HG03565 (cell line): ENCODE results near the gene DCTN3.

Experiments
- ATAC-seq: cut with Tn5 transposase; IDR thresholded peaks from one replicate; pipeline ENCODE4 v1.9.1; 2021; ENCODE audit warnings: mild to moderate bottlenecking, moderate library complexity; ENCODE audit not compliant: unreplicated experiment

The DCTN3 gene

DNA sequence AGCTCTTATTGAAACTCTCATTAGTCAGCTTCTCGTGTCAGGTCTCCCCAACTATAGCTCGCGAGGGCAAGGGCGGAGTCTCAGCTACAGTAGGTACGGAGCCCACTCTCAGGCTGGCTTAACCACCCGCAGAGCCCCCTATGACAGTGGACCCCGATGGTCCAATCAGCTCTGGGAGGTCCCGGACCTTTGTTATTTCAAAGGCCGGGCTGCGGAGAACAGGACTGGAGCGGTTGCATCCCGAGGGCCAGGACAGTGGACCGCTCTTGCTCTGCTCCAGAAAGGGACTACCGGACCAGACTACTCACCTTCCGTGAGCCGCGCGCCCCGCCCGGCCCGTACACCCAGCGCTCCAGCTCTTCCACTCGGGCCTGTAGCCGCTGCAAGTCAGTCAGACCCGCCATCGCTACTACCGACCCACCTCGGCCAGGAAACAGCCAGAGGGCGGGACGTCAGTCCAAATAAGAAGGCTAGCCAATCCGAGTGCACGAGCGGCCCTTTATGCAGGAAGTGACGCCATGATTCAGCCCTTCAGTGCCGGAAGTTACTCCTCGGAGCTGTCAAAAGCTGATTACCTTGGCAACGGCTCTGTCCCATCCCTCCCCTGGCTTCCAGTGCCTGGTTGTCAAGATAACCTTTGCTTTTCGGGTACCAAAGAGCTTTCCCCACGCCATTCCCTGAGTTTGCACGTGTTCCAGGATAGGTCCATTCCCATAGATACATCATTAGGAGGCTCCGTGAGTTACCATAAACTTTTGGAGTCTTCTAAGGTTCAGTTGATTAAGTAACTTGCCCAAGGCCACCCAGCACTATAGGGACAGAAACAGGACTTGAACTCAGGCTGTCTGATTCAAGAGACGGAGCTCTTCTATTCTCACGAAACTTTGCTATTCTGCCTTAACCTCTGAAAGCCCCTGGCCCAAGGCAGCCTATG is at the start of gene DCTN3:
Gene DCTN3 (minus strand): TSS at position 435 of the 934 bp plus-strand sequence. CDS start 31 bp downstream, at position 404.
- peak; percentile 98 for ATAC-seq

DNA sequence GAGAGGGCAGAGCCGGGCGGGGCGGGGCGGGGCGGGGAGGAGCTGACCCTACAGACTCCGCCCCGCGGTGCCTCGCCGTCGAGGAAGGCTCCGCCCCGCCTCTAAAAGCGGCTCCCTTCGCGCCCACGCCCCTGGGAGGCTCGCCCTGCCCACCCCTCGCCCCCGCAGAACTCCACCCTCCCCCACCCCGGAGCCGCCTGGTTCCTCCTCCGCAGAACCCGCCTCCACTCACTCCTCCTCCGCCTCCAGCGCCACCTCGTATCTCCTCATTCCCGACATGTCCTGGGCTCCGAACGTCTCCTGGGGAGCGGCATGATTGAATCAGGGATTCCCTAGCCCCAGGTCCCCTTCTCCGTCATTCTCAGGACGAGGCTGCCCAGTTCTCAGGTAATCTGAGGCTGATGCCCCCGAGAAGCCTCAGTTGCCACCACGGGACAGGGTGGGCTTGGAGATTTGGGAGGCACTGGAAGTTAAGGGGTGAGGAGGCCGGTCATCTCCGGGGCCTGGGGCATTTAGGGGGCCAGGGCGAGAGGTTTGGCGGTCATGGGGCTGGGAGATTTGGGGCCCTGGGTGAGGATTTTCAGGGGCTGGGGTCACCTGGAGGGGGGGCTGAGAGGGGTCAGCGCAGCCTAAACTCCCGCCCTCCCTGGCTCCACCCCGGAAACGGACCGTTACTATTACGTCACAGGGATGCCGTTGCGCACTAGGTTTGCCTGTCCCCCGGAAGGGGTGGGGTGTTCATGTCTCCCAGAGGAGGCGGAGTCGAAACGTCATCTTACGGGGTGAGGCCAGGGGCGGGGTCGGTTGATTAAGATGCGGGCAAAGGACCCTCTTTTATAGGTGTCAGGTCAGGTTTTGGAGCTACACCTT is 45.3 kb upstream of the DCTN3 start:
- ATAC-seq: peak; percentile 47

DNA sequence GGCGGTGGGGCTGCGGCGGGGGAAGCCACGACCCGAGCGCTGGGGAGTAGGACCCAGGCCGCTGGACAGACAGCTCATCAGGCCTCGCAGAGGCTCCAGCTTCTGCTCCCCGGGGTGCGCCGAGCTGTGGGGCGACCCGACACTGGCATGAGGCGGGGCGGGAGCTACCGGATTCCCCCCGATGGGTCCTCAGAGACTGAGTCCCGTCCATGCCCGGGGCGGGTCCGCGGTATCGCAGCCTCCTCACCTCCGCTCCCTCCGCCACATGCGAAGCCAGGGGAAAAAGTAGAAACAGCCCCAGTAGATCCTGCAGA is 44.7 kb upstream of the DCTN3 start:
- no peak for ATAC-seq

DNA sequence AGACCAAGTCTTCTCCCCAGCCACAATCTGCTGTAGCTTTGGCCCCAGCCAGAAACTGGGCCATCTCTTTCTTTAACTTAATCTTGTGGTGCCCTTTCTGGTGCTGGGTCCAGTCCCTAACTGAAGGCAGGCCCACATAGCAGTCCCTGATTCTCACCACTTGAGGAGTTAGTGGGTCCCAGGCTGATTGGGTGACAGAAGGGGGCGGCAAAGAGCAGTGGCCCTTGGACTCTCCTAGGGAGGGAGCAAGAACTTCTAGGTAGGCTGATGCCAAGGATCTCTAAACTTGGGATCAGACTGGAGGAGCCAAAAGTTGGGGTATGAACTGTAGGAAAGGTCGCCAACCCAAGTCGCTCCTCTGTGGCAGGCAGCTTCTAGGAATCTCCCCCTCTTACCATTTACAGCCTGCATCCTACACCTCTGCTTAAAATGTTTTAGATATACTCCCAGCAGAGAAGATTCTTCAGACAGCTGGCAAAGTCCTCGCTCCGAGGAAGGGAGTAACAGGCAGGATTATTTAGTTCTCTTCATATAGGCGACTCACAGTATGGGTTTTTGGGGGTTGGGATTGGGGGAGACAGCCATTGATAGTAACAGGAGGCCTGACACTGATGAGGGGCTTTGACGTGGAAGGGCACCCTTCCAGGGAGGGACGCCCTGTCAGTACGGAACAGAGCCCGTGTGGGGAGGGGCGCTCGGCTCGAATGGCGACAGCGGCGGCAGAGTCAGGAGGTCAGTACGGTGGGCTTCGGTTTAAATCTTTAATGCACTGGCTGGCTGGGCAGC is 44.2 kb upstream of the DCTN3 start:
- no peak for ATAC-seq

DNA sequence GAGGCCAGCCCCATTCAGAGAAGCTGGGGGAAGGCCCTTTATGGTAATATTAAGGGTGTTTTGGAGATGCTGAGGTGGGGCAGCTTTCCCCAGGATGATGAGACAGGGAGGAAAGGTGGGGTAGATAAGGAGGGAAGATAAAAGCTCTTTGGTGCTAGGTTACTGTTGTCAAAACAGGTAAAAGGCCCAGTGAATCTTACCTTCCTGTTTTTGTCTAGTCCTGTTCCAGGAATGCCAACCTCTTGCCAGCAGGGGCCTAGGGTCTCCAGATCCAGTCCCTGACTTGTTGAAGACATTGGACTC is 43.0 kb upstream of the DCTN3 start:
- no peak for ATAC-seq

DNA sequence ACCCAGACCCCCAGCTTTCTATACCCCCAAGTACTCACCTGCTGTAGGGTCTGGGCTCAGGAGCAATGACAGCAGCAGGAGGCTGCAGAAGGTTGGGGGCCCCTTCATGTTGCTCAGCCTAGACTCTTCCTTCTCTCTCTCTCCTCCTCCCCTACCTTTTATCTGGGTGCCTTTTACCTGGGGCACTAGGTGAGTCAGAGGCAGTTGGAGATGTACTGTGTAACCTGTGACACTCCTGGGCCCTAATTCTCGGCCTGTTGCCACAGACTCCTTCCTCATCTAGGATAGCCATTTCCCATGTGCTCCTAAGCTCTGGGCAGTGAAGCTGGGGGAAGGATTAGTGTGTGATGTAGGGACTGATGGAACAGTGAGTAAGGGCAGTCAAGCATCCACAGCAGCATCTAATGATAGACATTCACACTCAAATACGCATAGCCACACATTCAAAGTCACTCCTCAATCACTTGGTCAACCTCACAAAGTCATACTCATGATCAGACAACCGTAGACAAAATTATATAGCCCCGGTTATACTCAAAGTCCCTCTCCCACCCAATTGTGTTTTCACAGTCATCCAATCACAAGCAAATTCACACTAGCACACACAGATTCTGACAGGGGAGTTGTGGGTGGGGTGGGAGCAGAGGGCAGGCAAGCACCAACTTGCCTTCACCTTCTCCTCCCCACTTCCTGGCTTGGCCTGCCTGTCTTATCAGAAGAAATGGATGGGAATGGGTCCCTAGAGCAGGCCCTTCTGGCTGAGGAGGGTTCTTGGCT is 42.4 kb upstream of the DCTN3 start, which contains the start of gene CCL27:
Gene CCL27 (minus strand): TSS at position 132 of the 777 bp plus-strand sequence. CDS start 24 bp downstream, at position 108.
- no peak for ATAC-seq

DNA sequence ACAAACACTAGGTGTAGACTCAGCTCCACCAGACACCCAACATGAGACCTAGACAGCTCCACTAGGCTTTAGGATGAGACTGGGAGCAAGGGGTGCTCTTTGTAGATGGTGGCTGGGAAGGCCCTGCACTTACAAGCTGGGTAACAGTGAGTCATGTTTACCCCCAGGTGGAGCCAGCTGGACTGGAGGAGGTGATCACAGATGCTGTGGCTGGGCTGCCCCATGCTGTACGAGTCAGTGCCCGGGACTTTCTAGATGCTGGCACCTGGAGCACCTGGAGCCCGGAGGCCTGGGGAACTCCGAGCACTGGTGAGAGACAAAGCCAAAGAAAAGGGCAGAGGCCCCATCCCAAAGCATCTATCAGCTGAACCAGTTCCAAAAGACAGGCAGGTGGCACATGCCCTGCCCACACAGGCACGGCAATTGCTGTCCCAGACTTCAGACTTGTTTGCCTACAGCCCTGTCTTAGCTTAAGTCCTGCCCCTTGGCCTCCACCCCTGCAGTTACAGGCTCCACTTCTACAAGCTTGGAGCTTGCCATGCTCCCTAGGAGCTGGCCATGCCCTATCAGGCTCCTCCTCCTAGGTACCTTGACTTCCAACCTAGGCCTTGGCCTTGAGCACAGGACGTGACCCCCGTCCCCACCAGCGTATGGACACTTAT is 39.4 kb upstream of the DCTN3 start:
- ATAC-seq: no peak

DNA sequence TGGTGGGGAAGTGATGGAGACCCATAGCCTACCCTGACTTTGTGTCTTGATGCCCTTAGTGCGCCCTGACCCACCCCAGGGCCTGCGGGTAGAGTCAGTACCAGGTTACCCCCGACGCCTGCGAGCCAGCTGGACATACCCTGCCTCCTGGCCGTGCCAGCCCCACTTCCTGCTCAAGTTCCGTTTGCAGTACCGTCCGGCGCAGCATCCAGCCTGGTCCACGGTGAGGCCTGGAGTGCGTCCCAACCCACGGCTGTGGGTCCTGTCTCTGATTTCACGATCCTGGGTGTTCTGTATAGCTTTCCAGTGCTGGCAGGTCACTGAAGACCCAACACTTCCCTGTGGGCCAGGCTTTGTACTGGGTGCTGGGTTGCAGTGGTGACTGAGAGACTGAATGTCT is 38.2 kb upstream of the DCTN3 start:
- ATAC-seq: no peak

DNA sequence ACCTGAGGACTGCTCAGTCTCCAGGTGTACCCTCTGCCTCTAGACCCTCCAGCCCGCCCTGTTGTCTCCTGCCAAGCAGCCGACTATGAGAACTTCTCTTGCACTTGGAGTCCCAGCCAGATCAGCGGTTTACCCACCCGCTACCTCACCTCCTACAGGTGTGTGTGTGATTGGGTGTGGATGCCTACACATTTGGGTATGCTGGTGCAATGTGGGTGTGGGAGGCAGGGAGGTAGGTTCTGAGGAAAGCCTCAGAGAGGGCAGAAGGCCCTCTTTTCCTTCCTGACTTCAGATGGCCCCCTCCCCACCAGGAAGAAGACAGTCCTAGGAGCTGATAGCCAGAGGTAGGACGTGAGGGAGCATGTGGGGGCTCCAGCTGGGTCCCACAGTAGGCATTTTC is 36.7 kb upstream of the DCTN3 start:
- ATAC-seq: no peak

DNA sequence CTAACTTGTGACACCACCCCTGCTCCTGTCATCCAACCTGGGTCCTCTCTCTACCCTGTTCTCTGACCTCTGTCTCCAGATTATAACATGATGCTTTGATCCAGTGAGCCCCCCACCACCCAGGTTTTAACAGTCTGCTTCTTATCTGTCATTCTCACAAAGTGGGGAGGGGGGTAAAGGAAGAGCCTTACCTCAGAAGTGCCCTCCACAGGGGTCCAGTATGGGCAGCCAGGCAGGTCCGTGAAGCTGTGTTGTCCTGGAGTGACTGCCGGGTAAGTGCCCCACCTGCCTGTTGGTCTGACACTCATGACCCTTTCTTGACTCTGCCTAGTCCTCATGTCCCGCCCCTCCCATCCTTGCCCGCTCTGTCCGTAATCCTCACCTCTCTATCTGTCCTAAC is 35.1 kb upstream of the DCTN3 start:
- no peak for ATAC-seq

DNA sequence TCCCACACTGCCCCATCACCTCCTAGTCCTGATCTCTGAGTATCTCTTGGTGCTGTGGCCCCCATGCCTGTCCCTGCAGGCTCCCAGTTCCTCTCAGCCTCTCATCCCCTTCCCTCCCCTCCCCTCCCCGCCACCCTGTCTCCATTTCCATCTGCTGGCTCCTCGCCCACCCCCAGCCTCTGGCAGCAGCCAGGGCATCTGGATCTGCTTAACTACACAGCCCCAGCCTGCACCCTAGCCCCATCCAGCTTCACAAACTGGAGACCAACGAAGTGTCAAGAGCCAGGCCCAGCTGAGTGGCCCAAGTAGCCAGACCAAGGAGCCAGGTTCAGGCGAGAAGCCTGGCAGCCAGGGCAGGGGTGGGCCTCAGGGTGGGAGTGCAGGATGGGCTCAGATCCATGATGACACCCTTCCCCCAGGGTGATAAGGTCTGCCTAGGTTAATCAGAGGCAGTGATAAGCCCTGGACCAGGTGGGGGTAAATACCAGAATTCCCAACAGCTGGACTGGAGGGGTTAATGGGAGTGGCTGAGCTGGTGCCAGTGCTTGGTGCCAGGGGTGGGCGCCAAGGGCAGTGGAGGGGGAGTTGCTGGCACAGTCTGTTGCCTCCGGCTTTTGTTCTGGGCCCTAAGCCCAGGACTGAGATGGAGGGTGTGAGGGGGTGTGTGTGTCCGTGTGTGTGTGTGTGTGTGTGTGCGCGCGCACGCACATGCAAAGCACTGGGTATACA is 34.2 kb upstream of the DCTN3 start:
- ATAC-seq: no peak

DNA sequence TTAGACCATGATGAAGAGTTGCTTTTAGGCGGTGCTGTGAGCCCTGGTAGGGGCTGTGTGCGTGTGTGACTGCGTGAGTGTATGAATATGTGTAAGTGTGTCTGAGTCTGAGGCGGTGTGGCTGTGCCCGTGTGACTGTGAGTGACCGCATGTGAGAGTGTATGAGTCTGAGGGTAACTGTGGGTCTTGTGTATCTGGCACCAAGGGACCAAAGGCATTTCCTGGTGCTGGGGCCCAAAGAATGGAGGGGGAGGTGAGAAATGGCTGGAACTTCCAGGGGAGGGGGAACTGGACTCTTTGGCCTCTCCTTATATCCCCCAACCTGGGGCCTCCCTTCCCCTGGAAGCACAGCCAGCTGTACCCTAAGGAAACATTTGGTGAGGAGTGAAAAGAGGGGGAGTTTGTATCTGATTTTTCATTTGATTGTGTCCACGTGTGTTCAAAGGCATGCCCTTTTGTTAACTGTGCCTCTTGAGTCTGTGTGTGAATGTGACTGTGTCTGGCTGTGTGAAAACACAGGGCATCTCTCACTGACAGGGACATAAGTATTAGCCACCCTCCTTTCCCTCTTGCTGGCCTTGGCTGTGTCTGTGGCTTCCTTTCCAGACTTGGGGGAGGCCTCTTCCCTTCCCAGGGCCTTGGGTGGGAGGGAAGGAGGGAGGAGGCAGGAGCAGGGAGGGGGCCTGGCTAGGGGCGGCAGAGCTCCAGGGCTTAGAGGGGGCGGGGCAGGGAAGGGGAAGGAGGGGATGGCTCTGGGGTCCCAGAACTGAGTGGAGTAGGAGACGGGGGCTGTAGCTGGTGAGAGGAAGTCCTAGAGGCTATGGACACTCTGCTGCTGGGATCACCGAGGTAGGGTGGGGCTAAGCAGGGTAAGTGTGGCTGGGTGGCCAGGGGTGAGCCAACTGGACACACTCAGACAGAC is 33.1 kb upstream of the DCTN3 start:
- no peak for ATAC-seq

DNA sequence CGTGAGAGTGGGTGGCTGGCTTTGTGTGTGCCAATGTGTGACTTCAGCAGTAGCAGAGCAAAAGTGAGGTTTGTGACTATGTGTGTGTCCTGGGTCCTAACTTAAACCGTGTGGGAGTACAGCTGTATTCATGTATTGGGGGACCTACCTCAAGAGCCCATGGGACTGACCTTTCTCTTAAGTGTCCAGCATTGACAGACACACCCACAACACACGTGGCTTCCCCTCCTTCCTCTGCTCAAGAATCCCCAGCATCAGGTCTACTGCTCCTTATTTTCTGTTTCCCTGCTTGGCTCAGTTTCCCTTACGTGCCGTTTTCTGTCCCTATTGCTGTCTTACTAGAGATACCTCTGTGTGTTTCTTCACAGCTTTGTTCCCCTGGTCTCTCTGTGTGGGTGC is 32.3 kb upstream of the DCTN3 start:
- no peak for ATAC-seq

DNA sequence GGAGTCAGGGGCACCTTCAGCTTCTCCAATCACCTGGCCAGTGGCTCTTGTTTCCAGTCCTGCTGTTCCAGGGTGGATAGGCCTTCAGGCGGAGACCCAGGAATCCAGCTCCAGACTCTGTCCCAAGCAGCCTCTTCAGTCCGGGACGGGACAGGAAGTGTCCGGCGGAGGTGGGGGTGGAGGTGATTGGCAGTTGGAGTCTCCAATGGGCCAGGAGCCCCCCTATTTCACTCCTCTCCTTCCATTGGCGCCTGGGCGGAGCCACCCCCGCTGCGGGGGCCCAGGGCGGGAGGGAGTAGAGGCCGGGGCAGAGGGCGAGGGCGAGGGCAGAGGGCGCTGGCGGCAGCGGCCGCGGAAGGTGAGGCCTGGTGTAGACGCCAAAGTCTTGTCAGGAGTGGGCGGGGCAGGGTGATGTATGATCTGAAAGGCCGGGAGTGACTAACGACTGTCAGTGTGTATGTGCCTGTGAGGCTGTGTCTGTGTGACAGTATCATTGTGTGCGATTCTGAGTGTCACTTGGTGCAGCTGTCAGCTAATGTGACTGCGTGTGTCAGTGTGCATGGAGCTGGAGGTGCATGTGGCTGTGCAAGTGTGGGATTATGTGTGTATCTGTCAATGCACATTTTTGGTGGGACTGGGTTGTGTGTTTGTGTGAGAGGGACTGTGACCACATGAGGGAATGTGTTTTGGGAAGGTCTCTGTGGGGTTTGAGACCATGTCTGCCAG is 31.7 kb upstream of the DCTN3 start, which contains the start of gene IL11RA:
Gene IL11RA (plus strand): TSS at position 310 of the 726 bp plus-strand sequence. CDS start 3,033 bp downstream, outside the sequence.
- ATAC-seq: no peak

DNA sequence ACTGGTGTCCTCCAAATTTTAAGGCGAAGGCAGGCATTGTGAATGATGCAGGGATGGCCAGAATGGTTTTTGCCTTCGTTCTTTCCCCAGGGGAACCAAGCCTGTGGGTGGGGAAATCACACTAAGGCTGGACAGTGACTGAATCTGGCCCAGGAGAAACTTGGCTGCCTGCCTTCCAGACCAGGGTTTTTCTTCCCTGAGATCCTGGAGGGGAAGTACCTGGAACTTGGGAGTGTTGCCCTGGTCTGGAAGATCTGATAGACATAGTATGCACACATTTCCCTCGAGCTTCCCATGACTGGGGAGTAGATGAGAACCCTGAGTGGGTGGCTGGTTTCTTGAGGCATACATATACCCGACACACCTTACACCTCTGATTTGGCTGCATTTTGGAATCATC is 31.0 kb upstream of the DCTN3 start:
- ATAC-seq: no peak

DNA sequence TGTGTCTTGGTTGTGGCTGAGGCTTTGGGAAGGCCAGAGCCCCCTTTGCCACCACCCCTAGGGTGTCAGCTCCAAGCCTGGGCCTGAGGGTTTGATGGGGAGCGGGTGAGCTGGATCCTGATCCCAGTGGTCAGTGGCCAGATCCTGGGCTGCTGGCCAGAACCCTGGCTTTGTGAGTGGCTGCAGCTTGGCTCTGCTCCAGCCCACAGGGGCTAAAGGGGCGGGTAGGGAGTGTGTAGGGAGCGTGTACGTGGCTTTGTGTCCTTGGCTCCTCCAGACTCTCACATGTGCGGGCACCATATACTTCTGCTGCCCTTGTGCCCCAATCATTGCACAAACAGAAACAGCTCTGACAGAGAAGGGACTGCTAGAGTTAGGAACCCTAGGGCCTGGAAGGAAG is 30.5 kb upstream of the DCTN3 start:
- no peak for ATAC-seq

DNA sequence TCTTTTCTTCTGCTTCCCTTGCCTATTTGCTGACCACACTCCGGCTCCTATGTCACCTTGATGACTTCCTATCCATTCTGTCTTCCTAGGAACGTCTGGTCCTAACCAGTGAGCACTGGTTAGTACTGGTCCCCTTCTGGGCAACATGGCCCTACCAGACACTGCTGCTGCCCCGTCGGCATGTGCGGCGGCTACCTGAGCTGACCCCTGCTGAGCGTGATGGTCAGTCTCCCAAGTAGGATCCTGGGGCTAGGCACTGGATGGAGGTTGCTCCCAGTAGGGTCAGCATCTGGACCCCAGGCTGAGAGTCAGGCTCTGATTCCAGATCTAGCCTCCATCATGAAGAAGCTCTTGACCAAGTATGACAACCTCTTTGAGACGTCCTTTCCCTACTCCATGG is 28.4 kb upstream of the DCTN3 start:
- no peak for ATAC-seq
